Uterus (tissue), 2 donors: ENCODE data around the gene CTR9.

Experiments
- POLR2A ChIP-seq, 2 donors: fragments of 450-650 bp; IDR thresholded peaks; one replicate each; pipeline ENCODE4 v1.6.1; 2016; ENCODE audit warnings: antibody characterized with exemption in 2 of 2, mild to moderate bottlenecking in 1 of 2, moderate library complexity in 1 of 2
- TF ChIP-seq, protein P1 (sequence below), 4 experiments: fragments of 200-600 bp in 2 of 4; fragments of 450-650 bp in 2 of 4; sonication (generic) in 2 of 4; IDR thresholded peaks; one replicate each; pipeline ENCODE4 v1.5.1; 2016 to 2019; ENCODE audit warnings: antibody characterized with exemption in 4 of 4, mild to moderate bottlenecking in 2 of 4, moderate library complexity in 1 of 4

DNA sequence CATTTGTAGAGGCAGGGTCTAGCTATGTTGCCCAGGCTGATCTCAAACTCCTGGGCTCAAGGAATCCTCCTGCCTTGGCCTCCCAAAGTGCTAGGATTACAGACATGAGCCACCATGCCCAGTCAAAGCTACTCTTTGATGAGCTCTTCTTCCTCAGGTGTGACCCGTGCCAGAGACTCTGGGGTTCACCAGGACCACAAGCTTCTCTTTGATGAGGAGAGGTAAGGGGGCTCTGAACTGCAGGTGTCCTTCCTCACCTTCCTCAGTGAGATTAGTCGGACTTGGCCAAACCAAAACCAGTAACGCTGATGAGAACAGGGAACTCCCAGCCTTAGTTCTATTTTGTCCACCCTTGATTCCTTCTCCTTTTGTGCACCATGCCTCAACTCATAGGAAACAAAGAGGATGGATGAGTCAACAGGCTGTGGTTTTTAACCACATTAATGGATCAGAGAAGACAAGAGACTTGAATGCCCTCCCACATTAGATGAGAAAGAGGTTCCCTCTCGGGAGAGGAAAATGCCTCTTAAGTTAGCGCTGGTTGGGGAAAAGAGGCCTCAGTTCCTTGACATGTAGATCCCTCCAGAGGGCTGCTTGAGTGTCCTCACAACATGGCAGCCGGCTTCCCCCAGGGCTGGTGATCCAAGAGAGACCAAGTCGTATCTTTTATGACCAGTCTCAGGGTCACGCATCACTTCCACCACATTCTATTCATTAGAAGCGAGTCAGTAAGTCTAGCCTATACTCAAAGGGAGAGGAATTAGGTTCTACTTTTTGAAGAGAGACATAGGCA lies 25.7 kb upstream of the CTR9 start:
- no peak for TF ChIP-seq POLR2A (IDR thresholded peaks at IDR 0.05)
- TF ChIP-seq, protein P1, sequence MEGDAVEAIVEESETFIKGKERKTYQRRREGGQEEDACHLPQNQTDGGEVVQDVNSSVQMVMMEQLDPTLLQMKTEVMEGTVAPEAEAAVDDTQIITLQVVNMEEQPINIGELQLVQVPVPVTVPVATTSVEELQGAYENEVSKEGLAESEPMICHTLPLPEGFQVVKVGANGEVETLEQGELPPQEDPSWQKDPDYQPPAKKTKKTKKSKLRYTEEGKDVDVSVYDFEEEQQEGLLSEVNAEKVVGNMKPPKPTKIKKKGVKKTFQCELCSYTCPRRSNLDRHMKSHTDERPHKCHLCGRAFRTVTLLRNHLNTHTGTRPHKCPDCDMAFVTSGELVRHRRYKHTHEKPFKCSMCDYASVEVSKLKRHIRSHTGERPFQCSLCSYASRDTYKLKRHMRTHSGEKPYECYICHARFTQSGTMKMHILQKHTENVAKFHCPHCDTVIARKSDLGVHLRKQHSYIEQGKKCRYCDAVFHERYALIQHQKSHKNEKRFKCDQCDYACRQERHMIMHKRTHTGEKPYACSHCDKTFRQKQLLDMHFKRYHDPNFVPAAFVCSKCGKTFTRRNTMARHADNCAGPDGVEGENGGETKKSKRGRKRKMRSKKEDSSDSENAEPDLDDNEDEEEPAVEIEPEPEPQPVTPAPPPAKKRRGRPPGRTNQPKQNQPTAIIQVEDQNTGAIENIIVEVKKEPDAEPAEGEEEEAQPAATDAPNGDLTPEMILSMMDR (IDR thresholded peaks at IDR 0.05): no peak
